Activated naive CD4-positive, alpha-beta T cell treated with anti-CD3 and anti-CD28 coated beads for 36 hours (primary cell): ENCODE results near the gene HOXC6. TPM values are rescaled to one million over a fixed set of nuclear protein-coding genes. Genes with fewer than 3 reads are reported as not detected.

Experiments
- CTCF ChIA-PET: fragments of 350-600 bp; sonication (Branson Sonifier 250); formaldehyde crosslinking; loops from one replicate; lab custom pipeline; 2021; ENCODE audit warnings: antibody characterized with exemption; lab: Charles Lee
- DNase-seq: peaks from one replicate; pipeline ENCODE4 v3.0.0-alpha.2; 2020
- H3K27ac Mint-ChIP-seq: one replicate; pipeline ENCODE4 v1.8.0; 2021; ENCODE audit warnings: mild to moderate bottlenecking, mixed read lengths
- H3K27me3 Mint-ChIP-seq: one replicate; pipeline ENCODE4 v1.8.0; 2021; ENCODE audit warnings: low read depth, mixed read lengths
- H3K36me3 Mint-ChIP-seq: one replicate; pipeline ENCODE4 v1.8.0; 2021; ENCODE audit warnings: low read depth, mixed read lengths
- H3K4me1 Mint-ChIP-seq: one replicate; pipeline ENCODE4 v1.8.0; 2021; ENCODE audit warnings: low read depth, mixed read lengths
- H3K4me3 Mint-ChIP-seq: one replicate; pipeline ENCODE4 v1.8.0; 2021; ENCODE audit warnings: mild to moderate bottlenecking, moderate library complexity, mixed read lengths
- H3K9me3 Mint-ChIP-seq: one replicate; pipeline ENCODE4 v1.8.0; 2021; ENCODE audit warnings: mixed read lengths
- intact Hi-C: fragments of 100-400 bp; cut with micrococcal nuclease; formaldehyde crosslinking; loops from one replicate; pipeline ENCODE4 v1.15.1; 2023
- total RNA-seq, 2 experiments: library from RNA; stranded (reverse); gene quantifications; one replicate each; pipeline ENCODE4 v1.2.3, GENCODE V29; 2021

Gene HOXC6
- total RNA-seq, 2 experiments from 2014 or later: not detected

DNA sequence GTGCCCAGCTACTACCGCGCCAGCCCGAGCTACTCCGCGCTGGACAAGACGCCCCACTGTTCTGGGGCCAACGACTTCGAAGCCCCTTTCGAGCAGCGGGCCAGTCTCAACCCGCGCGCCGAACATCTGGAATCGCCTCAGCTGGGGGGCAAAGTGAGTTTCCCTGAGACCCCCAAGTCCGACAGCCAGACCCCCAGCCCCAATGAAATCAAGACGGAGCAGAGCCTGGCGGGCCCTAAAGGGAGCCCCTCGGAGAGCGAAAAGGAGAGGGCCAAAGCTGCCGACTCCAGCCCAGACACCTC, 42.6 kb upstream of the HOXC6 start:
- no peaks in the 10 kb centered on the region for H3K9me3 Mint-ChIP-seq
- H3K36me3 Mint-ChIP-seq: no peaks in the 10 kb centered on the region
- peak overlapping the region; percentile 38 for H3K4me3 Mint-ChIP-seq
- intact Hi-C loops: loop anchor here (1.0 to 5.0 kb wide), 9 partner anchors 11 to 297 kb away; partner anchors contain the start of genes CBX5, HNRNPA1, HOXC12 and HOXC9
- H3K27ac Mint-ChIP-seq: no peak overlapping the region
- CTCF ChIA-PET: interaction anchor here (0.5 to 4.9 kb wide), 11 partner anchors 14 to 465 kb away, joined by 3 to 38 read pairs (median 5); partner anchors contain the start of genes HOXC8 and HOXC9
- no peak for DNase-seq
- H3K27me3 Mint-ChIP-seq: peaks cover 91% of the 10 kb centered on the region
- peaks cover 33% of the 10 kb centered on the region for H3K4me1 Mint-ChIP-seq

DNA sequence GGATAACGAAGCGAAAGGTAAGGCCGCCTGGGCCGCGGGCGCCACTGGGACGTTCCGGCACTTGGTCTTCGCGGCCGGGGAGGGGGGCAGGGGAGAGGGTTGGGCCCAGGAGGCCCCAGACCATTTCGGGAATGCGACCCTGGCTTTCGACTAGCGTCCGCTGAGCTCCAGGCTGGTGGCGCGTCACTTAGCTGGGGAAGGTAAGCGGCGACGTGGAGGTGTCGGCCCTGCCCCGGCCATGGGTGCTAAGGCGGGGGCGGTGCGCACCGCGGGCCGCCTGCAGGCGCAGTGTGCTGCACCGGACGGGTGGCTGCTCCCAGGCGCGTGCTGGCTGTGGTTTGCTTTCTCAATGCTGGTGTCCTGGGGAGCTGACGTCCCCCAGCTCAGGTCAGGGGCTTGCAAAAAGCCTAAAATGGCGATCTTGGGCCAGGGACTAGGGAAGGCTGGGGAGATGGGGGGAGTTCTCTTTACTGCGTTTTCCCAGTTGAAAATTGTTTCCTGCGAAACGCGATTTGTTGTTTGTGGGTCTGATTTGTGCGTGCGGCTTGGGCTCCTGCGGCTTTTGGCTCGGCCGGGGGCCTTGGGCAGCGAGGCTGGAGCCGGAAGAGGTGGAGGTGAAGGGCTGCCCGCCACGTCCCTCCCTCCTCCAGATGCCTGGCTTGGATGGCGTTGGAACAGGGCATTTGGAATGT, 42.1 kb upstream of the HOXC6 start:
- DNase-seq: no peak
- Mint-ChIP-seq H3K4me1 (peaks cover 33% of the 10 kb centered on the region), H3K27me3 (peaks cover 91% of the 10 kb centered on the region), H3K36me3 (no peaks in the 10 kb centered on the region), H3K9me3 (no peaks in the 10 kb centered on the region), H3K27ac (no peak overlapping the region), H3K4me3 (no peak overlapping the region)
- CTCF ChIA-PET: interaction anchor here (0.5 to 4.9 kb wide), 10 partner anchors 12 to 464 kb away, joined by 3 to 38 read pairs (median 4); partner anchors contain the start of genes HOXC8 and HOXC9
- intact Hi-C loops: loop anchor here (1.0 to 5.0 kb wide), 9 partner anchors 10 to 296 kb away; partner anchors contain the start of genes CBX5, HNRNPA1, HOXC12 and HOXC9

DNA sequence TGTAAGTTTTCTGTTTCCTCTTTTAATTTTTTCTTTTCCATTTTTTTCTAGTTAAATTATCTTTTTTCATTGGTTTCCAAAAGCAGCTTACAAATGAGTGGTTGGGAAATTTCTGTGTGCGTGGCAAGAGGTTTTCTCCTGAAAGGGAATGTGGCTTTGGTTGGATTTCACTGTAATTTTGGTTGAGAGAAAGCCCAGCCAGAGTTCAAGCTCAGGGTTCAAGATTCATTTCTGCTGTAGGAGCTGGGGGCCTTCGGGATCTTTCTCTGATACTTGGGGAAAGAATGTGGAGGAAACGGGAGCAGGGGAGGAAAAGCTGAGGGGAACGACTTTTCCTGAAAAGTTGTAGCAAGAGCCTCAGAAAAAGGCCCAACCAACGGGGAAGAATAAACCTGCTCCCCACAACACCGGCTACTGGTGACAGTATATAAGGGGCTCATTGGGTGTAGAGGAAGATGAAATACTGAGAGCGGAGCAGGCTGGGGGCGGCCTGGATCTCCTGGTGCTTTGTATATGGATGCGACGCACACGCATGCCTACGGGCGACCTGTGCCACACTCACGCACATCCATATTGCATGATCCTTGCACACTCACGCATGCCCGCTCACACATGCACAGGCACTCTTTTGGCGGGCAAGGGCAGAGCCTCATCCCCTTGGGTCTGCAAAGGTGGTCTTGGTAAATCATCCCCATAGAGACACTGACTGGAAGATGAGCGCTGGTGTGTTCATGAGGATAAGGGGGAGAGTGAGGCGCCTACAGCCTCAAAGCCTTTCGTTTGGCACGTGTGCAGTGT, 41.4 kb upstream of the HOXC6 start:
- H3K27me3 Mint-ChIP-seq: peaks cover 89% of the 10 kb centered on the region
- no peak overlapping the region for H3K27ac Mint-ChIP-seq
- peaks cover 33% of the 10 kb centered on the region for H3K4me1 Mint-ChIP-seq
- intact Hi-C loops: loop anchor here (5.0 kb wide), 3 partner anchors 35 to 295 kb away; partner anchors contain the start of genes CBX5, HNRNPA1 and HOXC12
- H3K4me3 Mint-ChIP-seq: no peak overlapping the region
- H3K9me3 Mint-ChIP-seq: no peaks in the 10 kb centered on the region
- CTCF ChIA-PET: interaction anchor here (0.7 to 4.9 kb wide), 6 partner anchors 11 to 273 kb away, joined by 3 to 38 read pairs (median 4); partner anchors contain the start of gene HOXC8
- no peak for DNase-seq
- no peaks in the 10 kb centered on the region for H3K36me3 Mint-ChIP-seq

DNA sequence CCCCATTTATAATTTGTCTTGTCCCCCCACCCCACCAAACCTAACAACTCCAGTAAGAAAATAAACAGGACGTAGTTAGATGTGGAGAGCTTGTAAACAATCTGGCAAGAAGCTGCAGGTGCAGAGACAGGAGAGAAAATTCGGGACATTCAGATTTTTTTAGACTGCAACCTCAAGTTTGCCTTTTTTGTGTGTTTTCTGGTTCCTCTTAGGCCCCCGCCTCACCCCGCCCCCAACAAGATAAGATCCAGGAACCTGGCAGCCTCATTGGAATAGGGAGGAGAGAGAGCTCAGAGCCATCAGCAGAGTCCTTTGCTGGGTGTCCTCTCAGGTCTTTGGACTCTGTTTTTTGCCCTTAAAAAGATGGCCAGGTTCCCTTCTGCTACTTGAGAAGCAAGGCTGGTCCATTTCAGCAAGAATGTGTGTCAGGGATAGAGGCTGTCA, 40.4 kb upstream of the HOXC6 start:
- no peak for DNase-seq
- no peak overlapping the region for H3K27ac Mint-ChIP-seq
- H3K27me3 Mint-ChIP-seq: peaks cover 88% of the 10 kb centered on the region
- CTCF ChIA-PET: interaction anchor here (1.2 to 4.9 kb wide), 9 partner anchors 10 to 221 kb away, joined by 4 to 38 read pairs (median 4); partner anchors contain the start of genes HOXC5 and HOXC8
- no peaks in the 10 kb centered on the region for H3K9me3 Mint-ChIP-seq
- H3K36me3 Mint-ChIP-seq: no peaks in the 10 kb centered on the region
- no peak overlapping the region for H3K4me3 Mint-ChIP-seq
- peaks cover 33% of the 10 kb centered on the region for H3K4me1 Mint-ChIP-seq
- intact Hi-C loops: loop anchor here (5.0 kb wide), 3 partner anchors 36 to 294 kb away; partner anchors contain the start of genes CBX5, HNRNPA1 and HOXC12

DNA sequence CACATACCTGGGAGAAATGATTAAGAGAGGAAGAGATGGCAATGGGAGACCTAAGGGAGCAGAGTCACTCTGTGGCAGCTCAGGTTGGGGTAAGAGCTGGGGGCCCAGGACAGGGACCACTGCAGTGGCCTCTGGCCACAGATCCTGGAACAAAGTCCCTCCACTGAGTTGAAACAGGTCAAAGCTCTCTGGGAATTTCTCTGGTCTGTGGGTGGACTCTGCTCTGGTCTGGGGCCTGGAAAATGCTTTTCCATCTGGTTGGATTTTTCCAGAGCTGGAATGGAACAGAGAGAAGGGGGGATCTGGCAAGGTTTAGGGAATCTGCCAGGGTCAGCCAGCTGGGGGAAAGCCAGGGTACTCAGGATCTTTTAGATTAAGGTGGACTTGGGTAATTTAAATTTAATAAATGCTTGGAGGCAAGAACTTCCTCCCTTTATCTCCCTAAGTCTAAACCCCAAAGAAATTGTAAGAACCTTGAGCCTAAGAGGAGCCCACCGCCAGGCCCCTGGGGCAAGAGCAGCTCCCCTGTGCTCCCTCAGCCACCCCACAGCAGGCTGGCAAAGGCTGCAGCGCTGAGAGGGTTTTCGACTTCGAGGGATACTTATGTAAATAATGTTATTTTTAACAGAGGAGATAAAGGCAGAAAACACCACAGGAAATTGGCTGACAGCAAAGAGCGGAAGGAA, 39.6 kb upstream of the HOXC6 start:
- Mint-ChIP-seq H3K4me1 (peaks cover 33% of the 10 kb centered on the region), H3K4me3 (no peak overlapping the region), H3K9me3 (no peaks in the 10 kb centered on the region), H3K36me3 (no peaks in the 10 kb centered on the region), H3K27ac (no peak overlapping the region), H3K27me3 (peaks cover 88% of the 10 kb centered on the region)
- CTCF ChIA-PET: interaction anchor here (0.9 to 4.9 kb wide), 8 partner anchors 17 to 220 kb away, joined by 3 to 38 read pairs (median 4); partner anchors contain the start of genes HOXC5 and HOXC8
- intact Hi-C loops: loop anchor here (5.0 kb wide), 3 partner anchors 36 to 294 kb away; partner anchors contain the start of genes CBX5, HNRNPA1 and HOXC12
- DNase-seq: no peak

DNA sequence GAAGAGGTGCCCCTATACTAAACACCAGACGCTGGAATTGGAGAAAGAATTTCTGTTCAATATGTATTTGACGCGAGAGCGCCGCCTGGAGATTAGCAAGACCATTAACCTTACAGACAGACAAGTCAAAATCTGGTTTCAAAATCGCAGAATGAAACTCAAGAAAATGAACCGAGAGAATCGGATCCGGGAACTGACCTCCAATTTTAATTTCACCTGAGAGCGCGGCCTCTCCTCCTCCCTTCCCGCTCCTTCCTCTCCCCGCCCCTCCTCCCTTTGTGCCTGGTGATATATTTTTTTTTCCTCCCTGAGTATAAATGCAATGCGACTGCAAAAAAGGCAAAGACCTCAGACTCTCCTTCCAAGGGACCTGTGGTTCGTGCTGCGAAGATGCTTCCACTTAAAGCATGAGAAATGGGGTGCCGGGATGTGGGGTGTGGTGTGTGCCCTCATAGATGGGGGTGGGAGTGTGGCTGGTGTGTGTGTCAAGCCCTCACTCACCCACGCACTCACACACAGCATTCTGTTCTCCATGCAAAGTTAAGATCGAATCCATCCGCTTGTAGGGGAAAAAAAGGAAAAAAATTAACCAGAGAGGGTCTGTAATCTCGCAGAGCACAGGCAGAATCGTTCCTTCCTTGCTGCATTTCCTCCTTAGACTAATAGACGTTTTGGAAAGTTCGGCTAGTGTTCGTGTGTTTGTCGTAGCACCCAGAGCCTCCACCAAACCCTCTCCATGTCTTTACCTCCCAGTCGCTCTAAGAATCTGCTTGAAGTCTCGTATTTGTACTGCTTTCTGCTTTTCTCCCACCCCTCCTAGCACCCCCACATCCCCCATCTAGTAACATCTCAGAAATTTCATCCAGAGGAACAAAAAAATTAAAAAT, 38.8 kb upstream of the HOXC6 start:
- DNase-seq: peak; percentile 66
- Mint-ChIP-seq H3K4me3 (no peak overlapping the region), H3K27me3 (peaks cover 91% of the 10 kb centered on the region), H3K27ac (peak overlapping the region; percentile 19), H3K36me3 (peaks cover 2% of the 10 kb centered on the region), H3K4me1 (peaks cover 38% of the 10 kb centered on the region), H3K9me3 (no peaks in the 10 kb centered on the region)
- intact Hi-C loops: loop anchor here (5.0 kb wide), 3 partner anchors 37 to 293 kb away; partner anchors contain the start of genes CBX5, HNRNPA1 and HOXC12
- CTCF ChIA-PET: interaction anchor here (1.7 to 4.9 kb wide), 3 partner anchors 17 to 216 kb away, joined by 4 to 38 read pairs (median 4); partner anchors contain the start of gene HOXC8

DNA sequence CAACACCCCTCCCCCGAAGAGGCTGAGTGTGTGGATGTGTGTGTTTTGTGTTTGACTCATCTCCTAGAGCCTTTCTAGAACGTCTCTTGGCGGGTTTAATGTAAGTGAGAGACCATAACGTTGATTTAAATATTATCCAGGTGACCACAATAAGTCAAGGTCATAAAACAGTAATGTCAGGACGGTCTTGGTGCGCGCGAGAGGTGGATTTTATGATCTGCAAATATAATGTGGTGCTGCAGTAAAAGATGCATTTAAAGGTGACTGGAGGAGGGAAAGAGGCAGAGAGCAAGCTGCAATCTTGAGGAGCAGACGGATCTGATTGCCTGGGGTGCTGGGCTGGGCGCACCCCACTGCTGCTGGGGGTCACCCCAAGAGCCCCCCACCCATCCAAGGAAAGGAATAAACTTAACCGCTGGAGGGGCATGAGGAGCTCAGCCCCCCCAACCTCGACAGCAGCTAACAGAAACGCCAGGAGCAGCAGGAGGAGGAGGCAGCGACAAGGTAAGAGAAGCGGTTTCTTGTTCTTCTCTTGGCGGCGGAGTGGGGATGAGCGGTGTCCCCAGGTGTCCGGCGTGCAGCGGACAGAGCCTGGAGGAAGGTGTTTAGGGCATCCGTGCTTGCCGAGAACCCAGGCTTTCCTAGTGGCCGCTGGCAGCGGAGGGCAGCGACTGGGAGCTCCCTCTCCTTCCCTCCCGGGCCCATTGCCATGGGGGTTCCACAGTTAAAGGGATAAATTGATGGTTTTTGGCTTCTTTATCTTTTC, 37.7 kb upstream of the HOXC6 start:
- H3K9me3 Mint-ChIP-seq: no peaks in the 10 kb centered on the region
- H3K4me3 Mint-ChIP-seq: no peak overlapping the region
- H3K4me1 Mint-ChIP-seq: peaks cover 38% of the 10 kb centered on the region
- intact Hi-C loops: no loop called here
- DNase-seq: no peak
- peaks cover 91% of the 10 kb centered on the region for H3K27me3 Mint-ChIP-seq
- no peak overlapping the region for H3K27ac Mint-ChIP-seq
- H3K36me3 Mint-ChIP-seq: peaks cover 2% of the 10 kb centered on the region
- CTCF ChIA-PET: interaction anchor here (1.0 to 2.1 kb wide), 5 partner anchors 14 to 226 kb away, joined by 3 to 8 read pairs (median 3); partner anchors contain the start of genes HOXC5 and HOXC8

DNA sequence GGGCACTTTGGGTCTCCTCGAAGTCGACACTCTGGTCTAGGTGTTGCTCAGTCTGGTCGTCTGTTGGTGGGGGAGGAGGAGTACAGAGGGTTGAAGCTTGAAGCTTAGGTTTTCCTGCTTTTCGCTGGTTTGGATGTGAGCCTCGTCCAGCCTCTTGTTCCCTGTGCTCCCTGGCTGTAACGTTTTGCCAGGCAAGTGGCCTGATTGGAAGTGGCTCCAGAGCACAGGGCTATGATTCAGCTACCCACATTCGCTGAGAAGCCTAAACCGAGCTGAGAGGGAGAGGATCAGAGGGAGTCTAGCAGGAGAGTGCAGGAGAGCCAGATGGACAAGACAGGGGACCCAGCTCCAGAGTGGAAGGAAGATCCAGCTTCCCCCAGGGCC, 37.2 kb upstream of the HOXC6 start:
- Mint-ChIP-seq H3K27me3 (peaks cover 87% of the 10 kb centered on the region), H3K27ac (no peak overlapping the region), H3K4me3 (no peak overlapping the region), H3K9me3 (no peaks in the 10 kb centered on the region), H3K36me3 (peaks cover 2% of the 10 kb centered on the region), H3K4me1 (peaks cover 41% of the 10 kb centered on the region)
- DNase-seq: no peak
- CTCF ChIA-PET: interaction anchor here (0.6 to 2.1 kb wide), 6 partner anchors 13 to 226 kb away, joined by 3 to 8 read pairs (median 3); partner anchors contain the start of genes HOXC5 and HOXC8
- intact Hi-C loops: no loop called here

DNA sequence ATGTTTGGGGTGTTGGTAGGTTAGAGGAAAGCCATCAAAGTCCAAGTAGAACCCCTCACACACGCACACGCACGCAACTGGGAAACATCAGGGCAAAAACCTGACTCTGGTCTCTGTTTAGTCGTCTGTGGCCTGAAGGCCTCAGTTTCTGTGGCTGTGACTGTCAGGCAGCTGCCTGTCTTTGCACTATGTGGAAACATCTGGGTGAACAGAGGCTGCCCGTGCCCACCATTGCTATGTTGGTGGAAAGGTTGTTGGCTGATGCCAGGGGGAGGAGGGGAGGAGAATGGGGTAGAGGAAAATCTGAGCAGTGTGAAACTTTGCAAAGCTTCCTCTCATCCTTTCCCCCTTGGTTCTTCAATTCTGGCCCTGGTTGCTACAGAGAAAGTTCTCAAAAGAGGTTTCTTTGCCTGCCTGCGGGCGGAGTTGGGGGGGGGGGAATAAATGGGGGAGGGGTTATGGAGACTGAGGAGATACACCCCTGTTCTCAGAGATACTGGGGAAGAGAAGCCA, 35.8 kb upstream of the HOXC6 start:
- H3K27ac Mint-ChIP-seq: no peak overlapping the region
- CTCF ChIA-PET: interaction anchor here (0.5 to 2.1 kb wide), 6 partner anchors 12 to 342 kb away, joined by 3 to 8 read pairs (median 6); partner anchors contain the start of gene HOXC8

More for the DNA sequence above, 35.8 kb upstream of the HOXC6 start:
- H3K27me3 Mint-ChIP-seq: peaks cover 81% of the 10 kb centered on the region
- H3K9me3 Mint-ChIP-seq: no peaks in the 10 kb centered on the region
- no peak overlapping the region for H3K4me3 Mint-ChIP-seq
- intact Hi-C loops: no loop called here
- DNase-seq: no peak
- H3K36me3 Mint-ChIP-seq: peaks cover 2% of the 10 kb centered on the region
- peaks cover 47% of the 10 kb centered on the region for H3K4me1 Mint-ChIP-seq
